GM18508 (cell line): ENCODE measurements around the gene NELFCD.
A peak's percentile ranks its signal among the peaks of the same experiment; 100 is the strongest.

Source experiments
- ATAC-seq: cut with Tn5 transposase; IDR thresholded peaks from one replicate; pipeline ENCODE4 v1.9.1; 2021; ENCODE audit warnings: moderate number of reproducible peaks; ENCODE audit not compliant: insufficient read depth, unreplicated experiment

The NELFCD gene

DNA sequence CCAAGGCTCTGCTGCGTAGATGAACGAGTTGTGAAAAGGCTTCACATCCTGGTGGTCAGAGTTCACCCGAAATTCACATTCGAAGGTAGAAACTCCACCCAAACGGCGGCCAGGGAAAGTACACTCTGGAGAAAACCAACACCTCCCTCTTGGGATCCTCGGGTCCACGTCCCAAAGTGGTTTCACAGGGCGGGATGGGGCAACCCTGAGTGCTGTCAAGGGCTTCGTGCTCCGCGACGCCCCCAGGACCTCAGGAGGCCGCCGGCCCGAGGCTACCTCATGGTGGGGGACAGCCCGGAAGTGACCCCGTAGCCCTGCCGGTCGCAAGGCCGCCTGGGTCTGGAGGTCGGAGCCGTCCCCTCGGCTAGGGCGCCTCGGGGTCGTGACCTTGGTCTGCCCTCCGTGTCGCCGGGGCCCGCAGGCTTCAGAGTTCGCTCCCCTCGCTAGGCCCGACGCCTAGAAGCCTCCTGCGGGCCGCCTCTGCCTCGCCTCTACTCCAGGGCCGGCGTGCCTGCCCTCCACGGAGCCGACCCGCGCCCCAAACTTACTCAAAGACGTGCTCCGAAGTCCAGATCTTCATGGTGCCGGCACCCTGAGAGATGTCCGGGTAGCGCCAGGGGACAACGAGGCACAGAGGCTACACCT, 61.2 kb downstream of the NELFCD start, which contains the start of gene PRELID3B:
TSS of gene PRELID3B (minus strand) at position 636 of the 645 bp plus-strand sequence. CDS start at position 580, 56 bp downstream.
- peak; percentile 12 for ATAC-seq

DNA sequence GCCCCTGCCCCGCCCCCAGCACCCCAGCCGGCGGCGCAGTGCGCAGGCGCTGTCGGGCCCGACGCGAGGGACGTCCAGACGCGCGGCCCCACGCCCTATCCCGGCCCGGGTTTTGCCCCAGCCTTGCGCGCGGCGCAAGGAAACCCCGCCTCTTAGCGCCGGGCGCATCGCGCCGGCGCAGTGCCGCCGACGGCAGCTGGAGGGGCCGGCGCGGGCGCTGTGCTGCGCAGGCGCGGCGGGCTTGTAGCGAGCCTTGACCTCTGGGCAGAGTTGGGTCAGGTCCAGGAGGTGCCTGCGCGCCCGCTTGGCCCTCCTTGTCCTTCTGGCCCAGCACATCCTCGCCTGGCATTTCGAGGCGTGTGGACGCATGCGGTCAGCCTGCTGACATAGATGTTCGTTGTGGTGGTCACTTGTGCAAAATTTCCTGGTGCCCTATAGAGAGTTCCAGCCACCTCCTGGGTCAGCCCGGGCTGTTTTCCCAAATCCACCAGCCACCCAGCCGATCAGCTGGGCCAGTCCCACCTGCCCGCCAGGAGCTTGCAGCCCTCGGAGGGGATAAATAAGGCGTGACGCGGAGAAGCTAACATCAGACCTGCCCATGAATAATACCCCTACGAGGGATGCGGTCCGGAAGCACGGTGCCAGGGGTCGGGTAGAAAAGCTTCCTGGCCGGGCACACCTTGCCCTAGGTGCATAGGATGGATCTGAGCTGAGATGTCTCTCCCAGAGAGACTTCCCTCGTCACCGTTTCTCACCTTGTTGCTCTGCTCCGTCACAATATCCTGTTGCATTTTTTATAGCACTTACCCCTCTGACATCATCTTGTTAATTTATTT, 62.0 kb downstream of the NELFCD start:
- peak; percentile 49 for ATAC-seq

DNA sequence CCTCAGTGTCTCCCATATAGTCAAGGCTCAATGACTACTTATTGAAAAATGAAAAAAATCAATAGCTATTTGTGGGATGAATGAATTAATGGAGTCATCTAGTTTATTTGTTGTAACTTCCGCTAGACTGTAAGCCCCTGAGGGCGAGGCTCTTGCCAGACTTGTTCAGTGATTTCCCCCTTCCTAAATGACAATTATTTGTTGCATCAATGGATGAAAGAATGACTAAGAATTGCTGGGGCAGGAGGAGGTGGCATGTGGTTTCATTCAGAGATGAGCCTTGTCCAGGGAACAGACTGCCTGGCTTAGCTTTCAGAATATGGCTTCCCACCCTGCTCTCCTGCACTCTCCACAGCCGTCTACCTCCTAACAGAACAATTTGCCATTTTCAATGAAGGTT, 62.6 kb downstream of the NELFCD start:
- no peak for ATAC-seq

DNA sequence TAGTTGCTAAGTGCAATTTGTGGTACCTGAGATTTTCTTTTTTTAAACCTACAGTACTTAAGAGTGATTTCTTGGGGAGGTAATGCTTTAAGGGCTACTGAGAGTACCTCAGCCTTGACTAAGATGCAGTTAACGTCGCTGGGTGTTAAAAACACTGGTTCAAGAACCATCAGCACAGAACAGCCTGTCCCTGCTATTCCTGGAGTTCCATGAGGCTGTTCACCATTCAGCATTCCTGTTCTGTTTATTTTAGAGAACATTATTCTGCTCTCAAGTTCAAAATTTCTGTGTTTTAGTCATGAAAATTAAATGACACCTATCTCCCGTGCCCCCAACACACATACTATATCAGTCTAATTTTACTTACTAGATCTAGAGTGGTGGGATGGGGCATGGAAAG, 63.2 kb downstream of the NELFCD start:
- ATAC-seq, result no peak
